A673 (cell line): ENCODE data around the gene PRSS56.

ENCODE experiments used
- EZH2 ChIP-seq: fragments of 200-600 bp; sonication (generic); IDR thresholded peaks from 2 replicates; pipeline ENCODE4 v1.6.1; 2017; ENCODE audit warnings: borderline replicate concordance, low read depth, mild to moderate bottlenecking, mixed read lengths, antibody characterized with exemption, low read length; ENCODE audit not compliant: poor library complexity, severe bottlenecking
- TF ChIP-seq, protein P1 (sequence below): fragments of 300-800, 200-600 bp; sonication (generic); conservative IDR thresholded peaks from 2 replicates; pipeline ENCODE4 v1.5.1; 2017; ENCODE audit warnings: low read depth, mild to moderate bottlenecking, antibody characterized with exemption, low read length, moderate library complexity, mixed read lengths

DNA sequence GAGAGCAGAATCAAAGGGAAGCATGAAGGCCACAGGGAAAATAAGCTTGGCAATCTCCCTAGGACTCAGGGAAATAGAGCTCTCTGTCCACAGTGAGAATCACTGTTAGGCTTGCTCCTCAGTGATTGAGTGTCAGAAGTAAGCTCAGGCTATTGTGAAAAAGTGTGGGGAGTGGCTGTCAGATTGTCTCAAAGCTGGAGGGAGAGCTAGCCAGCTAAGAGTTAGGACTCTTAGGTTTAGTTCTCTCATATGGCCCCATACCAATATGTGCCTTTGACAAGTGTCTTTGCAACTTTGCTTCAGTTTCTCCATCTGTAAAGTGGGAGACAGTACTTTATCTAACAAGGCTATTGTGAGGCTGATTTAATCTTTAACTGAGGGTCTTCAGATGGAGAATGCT, 47.5 kb downstream of the PRSS56 start:
- TF ChIP-seq, protein P1, sequence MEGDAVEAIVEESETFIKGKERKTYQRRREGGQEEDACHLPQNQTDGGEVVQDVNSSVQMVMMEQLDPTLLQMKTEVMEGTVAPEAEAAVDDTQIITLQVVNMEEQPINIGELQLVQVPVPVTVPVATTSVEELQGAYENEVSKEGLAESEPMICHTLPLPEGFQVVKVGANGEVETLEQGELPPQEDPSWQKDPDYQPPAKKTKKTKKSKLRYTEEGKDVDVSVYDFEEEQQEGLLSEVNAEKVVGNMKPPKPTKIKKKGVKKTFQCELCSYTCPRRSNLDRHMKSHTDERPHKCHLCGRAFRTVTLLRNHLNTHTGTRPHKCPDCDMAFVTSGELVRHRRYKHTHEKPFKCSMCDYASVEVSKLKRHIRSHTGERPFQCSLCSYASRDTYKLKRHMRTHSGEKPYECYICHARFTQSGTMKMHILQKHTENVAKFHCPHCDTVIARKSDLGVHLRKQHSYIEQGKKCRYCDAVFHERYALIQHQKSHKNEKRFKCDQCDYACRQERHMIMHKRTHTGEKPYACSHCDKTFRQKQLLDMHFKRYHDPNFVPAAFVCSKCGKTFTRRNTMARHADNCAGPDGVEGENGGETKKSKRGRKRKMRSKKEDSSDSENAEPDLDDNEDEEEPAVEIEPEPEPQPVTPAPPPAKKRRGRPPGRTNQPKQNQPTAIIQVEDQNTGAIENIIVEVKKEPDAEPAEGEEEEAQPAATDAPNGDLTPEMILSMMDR: no peak
- no peak for TF ChIP-seq EZH2
